ENCODE data around the gene PGS1.

Gene PGS1

GRCh38 chr17:78383725-78384471 lies 5.4 kb downstream of the PGS1 start:
- peak in 1 of 2 donors; percentile 39 for DNase-seq (ENCODE audit: low read depth in 1 of 2, low spot score in 1 of 2)

GRCh38 chr17:78384479-78385175 lies 6.2 kb downstream of the PGS1 start:
- no peak for DNase-seq (ENCODE audit: low read depth in 1 of 2, low spot score in 1 of 2)

DNA sequence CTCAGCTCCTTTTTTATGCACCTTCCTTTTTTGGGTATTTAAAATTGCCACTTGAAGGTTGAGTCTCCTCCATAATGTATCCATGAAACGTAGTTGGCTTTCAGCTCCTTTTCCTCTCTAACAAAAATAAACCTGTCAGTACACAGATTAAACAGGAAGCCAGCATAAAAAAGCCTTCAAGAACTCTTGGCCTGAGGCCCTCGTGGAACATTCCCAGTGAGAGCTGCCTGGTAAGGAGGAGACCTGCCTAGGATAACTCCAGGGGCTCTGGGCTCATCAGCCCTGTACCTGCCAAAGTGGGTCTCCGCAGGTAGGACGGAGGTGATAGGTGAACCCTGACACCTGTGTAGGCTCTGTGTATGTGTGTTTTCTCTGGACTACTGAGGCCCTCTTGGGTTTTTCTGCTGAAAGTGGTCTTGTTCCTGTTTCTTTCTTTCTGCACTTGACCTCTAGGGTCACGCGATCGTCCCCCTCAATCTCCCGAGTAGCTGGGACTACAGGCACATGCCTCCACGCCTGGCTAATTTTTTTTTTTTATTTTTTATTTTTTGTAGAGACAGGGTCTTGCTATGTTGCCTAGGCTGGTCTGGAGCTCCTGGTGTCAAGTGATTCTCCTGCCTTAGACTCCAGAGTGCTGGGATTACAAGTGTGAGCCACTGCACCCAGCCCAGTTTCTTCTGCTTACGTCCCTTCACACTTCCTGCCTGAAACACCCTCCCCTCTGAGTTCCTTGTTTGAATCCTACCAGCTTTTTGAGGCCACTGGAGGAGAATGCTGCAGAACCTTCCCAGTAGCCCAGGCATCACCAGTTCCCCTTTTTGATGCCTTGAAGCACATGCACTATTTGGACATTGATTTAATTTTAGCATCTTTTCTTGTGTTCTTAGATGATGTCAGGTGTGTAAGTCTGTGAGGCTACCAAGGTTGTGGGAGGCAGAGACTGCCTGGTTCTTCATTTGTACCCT lies 9.8 kb downstream of the PGS1 start:
- DNase-seq (ENCODE audit: low read depth in 1 of 2, low spot score in 1 of 2) = no peak

GRCh38 chr17:78390241-78391050 lies 12.0 kb downstream of the PGS1 start:
- no peak for DNase-seq (ENCODE audit: low read depth in 1 of 2, low spot score in 1 of 2)

- no peak for DNase-seq (ENCODE audit: low read depth in 1 of 2, low spot score in 1 of 2)
These were observed 12.6 kb downstream of the PGS1 start for GRCh38 chr17:78391051-78391431.

DNA sequence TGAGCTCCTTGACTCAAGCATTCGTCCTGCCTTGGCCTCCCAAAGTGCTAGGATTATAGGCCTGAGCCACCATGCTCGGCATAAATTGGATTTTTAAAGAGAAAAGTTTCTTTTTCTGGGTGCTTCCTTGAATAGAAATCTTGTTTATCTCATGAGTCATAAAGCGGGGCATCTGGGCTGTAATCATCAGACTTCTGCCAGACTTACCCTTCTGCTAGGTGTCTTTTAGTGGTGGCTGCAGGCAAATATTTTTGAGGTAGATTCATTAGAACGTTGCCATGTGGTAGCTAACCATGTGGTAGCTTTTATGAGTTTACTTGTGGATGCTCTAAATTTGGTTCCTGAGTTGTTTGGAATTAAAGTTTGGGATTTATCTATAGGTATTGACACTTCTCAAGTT lies 13.4 kb downstream of the PGS1 start:
- DNase-seq (ENCODE audit: low read depth in 1 of 2, low spot score in 1 of 2) = no peak

GRCh38 chr17:78392295-78392694 lies 13.8 kb downstream of the PGS1 start:
- no peak for DNase-seq (ENCODE audit: low read depth in 1 of 2, low spot score in 1 of 2)

DNA sequence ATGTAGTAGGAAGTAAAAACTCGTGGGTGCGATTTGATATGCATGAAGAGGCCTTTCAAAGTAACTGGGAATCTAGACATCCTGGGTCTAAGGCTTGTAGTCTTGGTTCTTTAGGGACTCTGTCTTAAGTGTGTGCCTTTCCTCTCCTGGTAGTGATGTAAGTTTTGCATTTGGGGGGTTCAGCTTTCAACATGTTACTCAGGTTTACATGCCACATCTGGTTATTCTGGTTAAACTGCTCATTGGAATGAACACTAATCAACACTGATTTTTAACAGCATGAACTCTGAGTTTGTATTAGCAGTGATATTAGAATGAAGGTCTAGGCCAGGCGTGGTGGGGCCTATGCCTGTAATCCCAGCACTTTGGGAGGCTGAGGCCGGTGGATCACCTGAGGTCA lies 15.1 kb downstream of the PGS1 start:
- no peak for DNase-seq (ENCODE audit: low read depth in 1 of 2, low spot score in 1 of 2)

- no peak for DNase-seq (ENCODE audit: low read depth in 1 of 2, low spot score in 1 of 2)
These were observed 15.8 kb downstream of the PGS1 start for GRCh38 chr17:78394209-78394608.

DNA sequence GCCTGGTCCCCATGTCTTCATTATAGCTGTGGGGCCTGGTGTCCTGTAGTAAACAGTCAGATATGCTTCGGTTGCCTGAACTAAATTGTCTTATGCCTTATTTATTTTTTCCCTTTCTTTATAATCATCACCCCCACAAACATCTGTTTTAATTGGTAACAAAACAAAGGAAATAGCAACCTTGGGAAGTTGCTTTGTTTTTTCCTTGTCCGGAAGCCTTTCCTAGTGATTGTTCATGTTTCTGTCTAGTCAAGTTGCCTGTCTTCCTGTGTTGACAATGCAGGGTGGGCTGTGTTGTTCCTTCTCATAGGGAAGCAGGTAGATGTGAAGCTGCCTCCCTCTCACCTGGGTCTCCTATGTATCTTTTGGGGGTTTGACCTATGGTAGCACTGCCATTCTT lies 16.7 kb downstream of the PGS1 start:
- no peak for DNase-seq (ENCODE audit: low read depth in 1 of 2, low spot score in 1 of 2)

DNA sequence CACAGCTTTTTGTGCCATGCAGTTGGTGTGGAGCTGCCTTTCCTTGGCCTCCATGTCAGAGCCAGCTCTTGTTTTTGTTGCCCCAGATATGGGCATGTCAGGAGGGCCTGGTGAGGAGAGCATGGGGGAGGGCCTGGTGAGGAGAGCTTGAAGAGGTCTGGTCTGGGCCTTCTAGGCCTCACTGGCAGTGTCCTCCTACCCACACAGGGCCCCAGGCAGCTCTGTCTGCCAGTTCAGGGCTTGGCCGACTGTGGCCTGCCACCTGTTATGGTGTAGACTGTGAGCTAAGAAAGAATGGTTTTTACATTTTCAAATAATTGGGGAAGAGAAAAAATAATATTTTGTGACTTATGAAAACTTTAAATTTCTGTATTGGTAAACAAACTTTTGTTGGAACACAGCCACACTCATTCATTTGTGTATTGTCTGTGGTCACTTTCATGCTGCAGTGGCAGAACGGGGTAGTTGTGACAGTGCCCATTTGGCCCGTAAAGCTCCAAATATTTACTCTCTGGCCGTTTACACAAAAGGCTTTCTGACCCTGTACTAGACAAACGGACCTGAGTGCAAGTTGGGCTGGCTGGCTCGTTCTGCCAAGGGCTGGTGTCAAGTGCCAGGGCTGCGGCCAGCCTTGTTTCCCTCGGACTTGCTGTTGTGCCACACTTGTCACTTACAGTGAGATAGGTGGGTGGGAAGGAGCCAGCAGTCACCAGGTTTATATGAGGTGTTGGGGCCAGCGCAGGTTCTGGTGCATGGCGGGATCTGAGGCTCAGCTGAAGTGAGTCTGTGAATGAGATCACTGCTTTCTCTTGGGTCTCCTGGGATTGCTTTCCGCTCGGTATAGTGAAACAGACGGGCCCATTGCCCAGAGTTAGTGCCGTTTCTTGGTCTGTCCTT lies 18.2 kb downstream of the PGS1 start:
- DNase-seq (ENCODE audit: low read depth in 1 of 2, low spot score in 1 of 2) = no peak

- no peak for DNase-seq (ENCODE audit: low read depth in 1 of 2, low spot score in 1 of 2)
These were observed 19.2 kb downstream of the PGS1 start for GRCh38 chr17:78397681-78398101.

GRCh38 chr17:78398390-78398789 lies 19.9 kb downstream of the PGS1 start:
- no peak for DNase-seq (ENCODE audit: low read depth in 1 of 2, low spot score in 1 of 2)

- no peak for DNase-seq (ENCODE audit: low read depth in 1 of 2, low spot score in 1 of 2)
These were observed 20.7 kb downstream of the PGS1 start for GRCh38 chr17:78399028-78399692.

DNA sequence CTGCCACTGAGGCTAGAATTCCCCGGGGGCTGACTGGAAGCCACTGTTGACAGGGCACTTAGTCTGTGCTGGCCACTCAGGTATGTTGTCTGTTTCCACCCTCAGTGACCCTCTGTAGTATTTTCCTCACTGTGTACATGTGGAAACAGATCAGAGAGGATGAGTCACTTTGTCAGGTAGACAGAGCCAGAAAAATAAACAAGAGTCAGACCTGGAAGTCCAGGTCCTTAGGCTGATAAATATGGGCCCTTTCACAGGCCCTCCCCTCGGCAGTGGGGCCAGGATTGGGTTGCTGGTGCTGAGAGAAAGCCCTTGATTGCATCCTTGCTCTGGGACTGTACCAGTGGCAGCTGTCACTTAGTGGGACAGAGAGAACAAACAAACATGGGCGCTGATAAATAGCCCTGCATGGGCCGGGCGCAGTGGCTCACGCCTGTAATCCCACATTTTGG lies 21.3 kb downstream of the PGS1 start:
- no peak for DNase-seq (ENCODE audit: low read depth in 1 of 2, low spot score in 1 of 2)

- DNase-seq (ENCODE audit: low read depth in 1 of 2, low spot score in 1 of 2) = no peak
These were observed 22.3 kb downstream of the PGS1 start for GRCh38 chr17:78400581-78401240.

GRCh38 chr17:78401246-78401645 lies 22.8 kb downstream of the PGS1 start:
- DNase-seq (ENCODE audit: low read depth in 1 of 2, low spot score in 1 of 2) = no peak

- DNase-seq (ENCODE audit: low read depth in 1 of 2, low spot score in 1 of 2) = no peak
These were observed 23.4 kb downstream of the PGS1 start for GRCh38 chr17:78401891-78402290.

DNA sequence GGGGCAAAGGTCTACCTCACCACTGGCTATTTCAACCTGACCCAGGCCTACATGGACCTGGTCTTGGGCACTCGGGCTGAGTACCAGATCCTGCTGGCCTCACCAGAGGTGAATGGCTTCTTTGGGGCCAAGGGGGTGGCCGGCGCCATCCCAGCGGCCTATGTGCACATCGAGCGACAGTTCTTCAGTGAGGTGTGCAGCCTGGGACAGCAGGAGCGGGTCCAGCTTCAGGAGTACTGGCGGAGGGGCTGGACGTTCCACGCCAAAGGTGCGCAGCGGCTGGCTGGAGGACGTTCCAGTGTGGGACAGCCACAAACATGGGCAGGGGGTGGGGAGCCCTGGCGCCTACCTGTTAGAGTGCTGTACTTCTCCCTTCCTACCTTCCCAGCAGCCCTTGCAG lies 25.4 kb downstream of the PGS1 start:
- no peak for DNase-seq (ENCODE audit: low read depth in 1 of 2, low spot score in 1 of 2)

Data from stimulated activated CD4-positive, alpha-beta T cell treated with anti-CD3 and anti-CD28 coated beads, Interleukin-15, amount 100 ng/mL, for 1 hour (primary cell).